NT2/D1 (cell line): Measurements from ENCODE around the gene CDH16.

Source experiments
- SUZ12 ChIP-seq: IDR thresholded peaks from 2 replicates; pipeline ENCODE4 v1.6.1; 2011; ENCODE audit not compliant: insufficient read length, insufficient read depth; ENCODE audit errors: extremely low read depth
- YY1 ChIP-seq: IDR thresholded peaks from 2 replicates; pipeline ENCODE4 v1.6.1; 2011; ENCODE audit not compliant: insufficient read length, insufficient read depth
- ZNF274 ChIP-seq: IDR thresholded peaks from 2 replicates; pipeline ENCODE4 v1.6.1; 2011; ENCODE audit warnings: mild to moderate bottlenecking, low read depth, low read length

DNA sequence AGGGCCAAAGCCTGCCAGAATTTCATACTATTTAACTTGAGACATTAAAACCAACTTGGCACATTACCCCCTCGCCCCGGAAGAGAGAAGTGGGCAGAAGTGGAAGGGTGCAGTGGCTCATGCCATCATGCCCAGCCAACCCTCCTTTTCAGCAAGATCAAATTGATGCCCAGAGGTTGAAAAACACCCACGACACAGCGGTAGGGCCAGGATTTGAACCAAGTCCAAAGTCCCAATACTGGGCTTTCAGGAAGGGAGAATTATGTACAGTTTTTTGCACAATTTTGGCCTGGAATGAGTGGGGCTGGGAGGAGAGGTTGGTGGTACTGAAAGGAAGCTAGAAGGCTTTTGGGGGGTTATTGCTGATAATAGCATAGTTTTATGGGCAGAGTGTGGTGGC, 27.3 kb downstream of the CDH16 start:
- TF ChIP-seq ZNF274: no peak
- no peak for TF ChIP-seq YY1
- TF ChIP-seq SUZ12: no peak
